NOMO-1 (cell line): ENCODE data around the gene KCNK10.

Experiments used
- DNase-seq, 2 experiments: peaks; one replicate each; lab custom pipeline; 2025; ENCODE audit not compliant: unreplicated experiment in 2 of 2; lab: John Stamatoyannopoulos, UW

KCNK10 gene

GRCh38 chr14:88233915-88234314, 89.2 kb downstream of the KCNK10 start:
- DNase-seq = no peak

GRCh38 chr14:88232771-88233170, 90.3 kb downstream of the KCNK10 start:
- no peak for DNase-seq

GRCh38 chr14:88231603-88232002, 91.5 kb downstream of the KCNK10 start:
- DNase-seq = no peak

- no peak for DNase-seq
Observed at GRCh38 chr14:88229428-88229827, 93.6 kb downstream of the KCNK10 start.

GRCh38 chr14:88228522-88229236, 94.4 kb downstream of the KCNK10 start:
- no peak for DNase-seq

- DNase-seq = no peak
Observed at GRCh38 chr14:88227693-88228092, 95.4 kb downstream of the KCNK10 start.

- no peak for DNase-seq
Observed at GRCh38 chr14:88225721-88226120, 97.3 kb downstream of the KCNK10 start.

- DNase-seq = no peak
Observed at GRCh38 chr14:88218119-88218915, 104.8 kb downstream of the KCNK10 start.

GRCh38 chr14:88212691-88213090, 110.4 kb downstream of the KCNK10 start:
- no peak for DNase-seq

- DNase-seq = no peak
Observed at GRCh38 chr14:88210426-88210825, 112.6 kb downstream of the KCNK10 start.

GRCh38 chr14:88209273-88209672, 113.8 kb downstream of the KCNK10 start:
- DNase-seq = no peak

- no peak for DNase-seq
Observed at GRCh38 chr14:88208858-88209257, 114.2 kb downstream of the KCNK10 start.

GRCh38 chr14:88204221-88204620, 118.8 kb downstream of the KCNK10 start:
- no peak for DNase-seq

GRCh38 chr14:88203291-88203690, 119.8 kb downstream of the KCNK10 start:
- no peak for DNase-seq

- DNase-seq = no peak
Observed at GRCh38 chr14:88202286-88202685, 120.8 kb downstream of the KCNK10 start.

- DNase-seq = no peak
Observed at GRCh38 chr14:88201851-88202250, 121.2 kb downstream of the KCNK10 start.

GRCh38 chr14:88199882-88200281, 123.2 kb downstream of the KCNK10 start:
- DNase-seq = no peak

GRCh38 chr14:88198446-88198845, 124.6 kb downstream of the KCNK10 start:
- DNase-seq = no peak

- DNase-seq = no peak
Observed at GRCh38 chr14:88196925-88197324, 126.1 kb downstream of the KCNK10 start.

- no peak for DNase-seq
Observed at GRCh38 chr14:88196116-88196890, 126.8 kb downstream of the KCNK10 start.

- DNase-seq = no peak
Observed at GRCh38 chr14:88195676-88196075, 127.4 kb downstream of the KCNK10 start.
